HL-60 (cell line): Measurements from ENCODE around the gene TALDO1.

Source experiments
- POLR2AphosphoS5 ChIP-seq: IDR thresholded peaks from 2 replicates; pipeline ENCODE4 v1.6.1; 2012; ENCODE audit warnings: low read depth
- SPI1 ChIP-seq: IDR thresholded peaks from 2 replicates; pipeline ENCODE4 v1.6.1; 2012; ENCODE audit warnings: low read depth, mild to moderate bottlenecking, borderline replicate concordance
- TF ChIP-seq, protein P1 (sequence below): IDR thresholded peaks from one replicate; pipeline ENCODE4 v1.5.1; 2011; ENCODE audit warnings: low read length, control low read depth, inconsistent platforms; ENCODE audit not compliant: insufficient read depth
- TF ChIP-seq, protein P2 (sequence below): IDR thresholded peaks from 2 replicates; pipeline ENCODE4 v1.6.1; 2012; ENCODE audit warnings: low read depth; ENCODE audit not compliant: insufficient replicate concordance

DNA sequence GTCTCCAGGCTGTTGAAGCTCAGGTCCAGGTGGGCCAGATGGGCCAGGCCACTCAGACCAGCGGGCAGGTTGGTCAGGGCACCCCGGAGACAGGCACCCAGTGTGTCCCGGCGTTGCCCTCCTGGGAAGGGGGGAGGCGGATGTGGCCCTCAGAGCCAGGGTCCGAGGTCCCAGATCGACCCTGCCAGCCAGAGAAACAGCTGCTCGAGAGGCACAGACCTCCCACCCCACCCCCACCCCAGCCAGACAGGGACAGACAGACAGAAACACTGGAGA is 56.1 kb downstream of the TALDO1 start:
- TF ChIP-seq, protein P1, sequence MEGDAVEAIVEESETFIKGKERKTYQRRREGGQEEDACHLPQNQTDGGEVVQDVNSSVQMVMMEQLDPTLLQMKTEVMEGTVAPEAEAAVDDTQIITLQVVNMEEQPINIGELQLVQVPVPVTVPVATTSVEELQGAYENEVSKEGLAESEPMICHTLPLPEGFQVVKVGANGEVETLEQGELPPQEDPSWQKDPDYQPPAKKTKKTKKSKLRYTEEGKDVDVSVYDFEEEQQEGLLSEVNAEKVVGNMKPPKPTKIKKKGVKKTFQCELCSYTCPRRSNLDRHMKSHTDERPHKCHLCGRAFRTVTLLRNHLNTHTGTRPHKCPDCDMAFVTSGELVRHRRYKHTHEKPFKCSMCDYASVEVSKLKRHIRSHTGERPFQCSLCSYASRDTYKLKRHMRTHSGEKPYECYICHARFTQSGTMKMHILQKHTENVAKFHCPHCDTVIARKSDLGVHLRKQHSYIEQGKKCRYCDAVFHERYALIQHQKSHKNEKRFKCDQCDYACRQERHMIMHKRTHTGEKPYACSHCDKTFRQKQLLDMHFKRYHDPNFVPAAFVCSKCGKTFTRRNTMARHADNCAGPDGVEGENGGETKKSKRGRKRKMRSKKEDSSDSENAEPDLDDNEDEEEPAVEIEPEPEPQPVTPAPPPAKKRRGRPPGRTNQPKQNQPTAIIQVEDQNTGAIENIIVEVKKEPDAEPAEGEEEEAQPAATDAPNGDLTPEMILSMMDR = no peak
- TF ChIP-seq, protein P2, sequence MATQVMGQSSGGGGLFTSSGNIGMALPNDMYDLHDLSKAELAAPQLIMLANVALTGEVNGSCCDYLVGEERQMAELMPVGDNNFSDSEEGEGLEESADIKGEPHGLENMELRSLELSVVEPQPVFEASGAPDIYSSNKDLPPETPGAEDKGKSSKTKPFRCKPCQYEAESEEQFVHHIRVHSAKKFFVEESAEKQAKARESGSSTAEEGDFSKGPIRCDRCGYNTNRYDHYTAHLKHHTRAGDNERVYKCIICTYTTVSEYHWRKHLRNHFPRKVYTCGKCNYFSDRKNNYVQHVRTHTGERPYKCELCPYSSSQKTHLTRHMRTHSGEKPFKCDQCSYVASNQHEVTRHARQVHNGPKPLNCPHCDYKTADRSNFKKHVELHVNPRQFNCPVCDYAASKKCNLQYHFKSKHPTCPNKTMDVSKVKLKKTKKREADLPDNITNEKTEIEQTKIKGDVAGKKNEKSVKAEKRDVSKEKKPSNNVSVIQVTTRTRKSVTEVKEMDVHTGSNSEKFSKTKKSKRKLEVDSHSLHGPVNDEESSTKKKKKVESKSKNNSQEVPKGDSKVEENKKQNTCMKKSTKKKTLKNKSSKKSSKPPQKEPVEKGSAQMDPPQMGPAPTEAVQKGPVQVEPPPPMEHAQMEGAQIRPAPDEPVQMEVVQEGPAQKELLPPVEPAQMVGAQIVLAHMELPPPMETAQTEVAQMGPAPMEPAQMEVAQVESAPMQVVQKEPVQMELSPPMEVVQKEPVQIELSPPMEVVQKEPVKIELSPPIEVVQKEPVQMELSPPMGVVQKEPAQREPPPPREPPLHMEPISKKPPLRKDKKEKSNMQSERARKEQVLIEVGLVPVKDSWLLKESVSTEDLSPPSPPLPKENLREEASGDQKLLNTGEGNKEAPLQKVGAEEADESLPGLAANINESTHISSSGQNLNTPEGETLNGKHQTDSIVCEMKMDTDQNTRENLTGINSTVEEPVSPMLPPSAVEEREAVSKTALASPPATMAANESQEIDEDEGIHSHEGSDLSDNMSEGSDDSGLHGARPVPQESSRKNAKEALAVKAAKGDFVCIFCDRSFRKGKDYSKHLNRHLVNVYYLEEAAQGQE = no peak
- TF ChIP-seq POLR2AphosphoS5 (no peak), SPI1 (no peak)
